CD4-positive, alpha-beta T cell (primary cell): ENCODE measurements around the gene ACCSL. TPM values are rescaled to one million over a fixed set of nuclear protein-coding genes. Genes with fewer than 3 reads are reported as not detected.
A peak's percentile ranks its signal among the peaks of the same experiment; 100 is the strongest.

Experiments
- ATAC-seq: fragments of 200-7000 bp; cut with Tn5 transposase; one replicate; pipeline ENCODE4 v1.10.0; 2022; ENCODE audit warnings: mild to moderate bottlenecking; ENCODE audit not compliant: poor library complexity
- CTCF ChIA-PET: fragments of 350-600 bp; sonication (Branson Sonifier 250); formaldehyde crosslinking; loops from one replicate; lab custom pipeline; 2021; ENCODE audit warnings: antibody characterized with exemption, inconsistent platforms; lab: Charles Lee
- POLR2A ChIA-PET: fragments of 350-600 bp; sonication (Branson Sonifier 250); formaldehyde crosslinking; loops from one replicate; lab custom pipeline; 2021; ENCODE audit warnings: antibody characterized with exemption, inconsistent platforms; lab: Charles Lee
- DNase-seq, 14 experiments: peaks; one replicate each; pipeline ENCODE4 v3.0.0-alpha.2; 2013 to 2020; ENCODE audit warnings: mixed read lengths in 2 of 14
- H3K27ac ChIP-seq, 2 donors: one replicate each; pipeline versions ENCODE4 v1.5.1 to v1.7.0; 2013; ENCODE audit warnings: low read length in 2 of 2, low read depth in 1 of 2, mild to moderate bottlenecking in 1 of 2
- H3K27me3 ChIP-seq, 2 experiments: 1 replicate in 1 of 2; 2 replicates in 1 of 2; pipeline versions ENCODE4 v1.6.1 to v1.7.0; 2013; ENCODE audit warnings: low read length in 2 of 2, control low read depth in 1 of 2, mild to moderate bottlenecking in 1 of 2, moderate library complexity in 1 of 2; ENCODE audit not compliant: insufficient read depth in 2 of 2, control insufficient read depth in 1 of 2
- H3K36me3 ChIP-seq: one replicate; pipeline ENCODE4 v1.6.1; 2013; ENCODE audit warnings: low read length, control low read depth; ENCODE audit not compliant: insufficient read depth
- H3K4me1 ChIP-seq: one replicate; pipeline ENCODE4 v1.6.1; 2013; ENCODE audit warnings: low read length, control low read depth; ENCODE audit not compliant: insufficient read depth
- H3K4me3 ChIP-seq: one replicate; pipeline ENCODE4 v1.5.1; 2013; ENCODE audit warnings: mild to moderate bottlenecking, low read length, moderate library complexity
- H3K9me3 ChIP-seq, 2 experiments: 1 replicate in 1 of 2; 2 replicates in 1 of 2; pipeline versions ENCODE4 v1.6.1 to v1.7.0; 2013; ENCODE audit warnings: low read length in 2 of 2, mild to moderate bottlenecking in 2 of 2, control low read depth in 1 of 2, moderate library complexity in 1 of 2; ENCODE audit not compliant: control insufficient read depth in 1 of 2, insufficient read depth in 1 of 2
- H3K27ac Mint-ChIP-seq: one replicate; pipeline ENCODE4 v1.8.0; 2020; ENCODE audit warnings: mixed read lengths
- H3K27me3 Mint-ChIP-seq: one replicate; pipeline ENCODE4 v1.8.0; 2021; ENCODE audit warnings: mixed read lengths
- H3K36me3 Mint-ChIP-seq: one replicate; pipeline ENCODE4 v1.8.0; 2021; ENCODE audit warnings: low read depth, mixed read lengths
- H3K4me1 Mint-ChIP-seq: one replicate; pipeline ENCODE4 v1.8.0; 2021; ENCODE audit warnings: low read depth, mixed read lengths
- H3K4me3 Mint-ChIP-seq: one replicate; pipeline ENCODE4 v1.8.0; 2020; ENCODE audit warnings: mild to moderate bottlenecking, mixed read lengths
- H3K9me3 Mint-ChIP-seq: one replicate; pipeline ENCODE4 v1.8.0; 2020; ENCODE audit warnings: mixed read lengths
- intact Hi-C, 2 experiments: fragments of 100-400 bp; cut with DNase I in 1 of 2; cut with micrococcal nuclease in 1 of 2; formaldehyde crosslinking; loops; one replicate each; pipeline versions ENCODE4 v1.15.1 to v1.9.0; 2023 to 2025; cut with DNase I, micrococcal nuclease
- total RNA-seq, 174 experiments: library from RNA in 2 of 174; stranded (reverse) in 2 of 174; gene quantifications; one replicate each; pipeline ENCODE4 v1.2.3 and lab custom pipeline; 2021 to 2026
- TF ChIP-seq, protein P1 (sequence below): fragments of 200-600 bp; IDR thresholded peaks from one replicate; pipeline ENCODE4 v1.8.0; 2022; ENCODE audit warnings: antibody characterized with exemption, mild to moderate bottlenecking

ACCSL gene
- total RNA-seq, 2 experiments from 2014 or later: not detected

DNA sequence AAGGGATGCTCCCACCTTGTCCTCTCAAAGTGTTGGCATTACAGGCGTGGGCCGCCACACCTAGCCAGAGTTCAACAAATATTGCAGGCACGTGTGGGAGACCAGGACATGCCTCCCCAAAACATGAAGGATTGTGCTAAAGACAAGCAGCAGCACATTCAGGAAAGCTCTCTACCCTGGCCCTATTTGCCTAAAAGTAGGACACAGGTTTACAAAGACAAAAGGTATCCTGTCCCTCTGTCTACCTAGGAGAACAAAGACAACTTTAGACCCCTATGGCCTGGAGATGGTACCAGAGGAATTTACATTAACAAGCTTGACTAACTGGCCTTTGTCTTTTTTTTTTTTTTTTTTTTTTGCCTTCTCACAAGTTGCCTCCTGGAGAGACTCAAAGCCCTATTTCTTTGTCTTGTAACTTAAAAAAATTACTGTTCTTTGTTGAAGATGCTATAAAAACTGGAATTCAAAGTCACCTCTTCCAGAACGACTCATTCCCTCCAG is 17.4 kb downstream of the ACCSL start:
- Histone ChIP-seq H3K36me3 (no peaks in the 10 kb centered on the region), H3K27me3 (no peaks in the 10 kb centered on the region), H3K27ac (peak overlapping the region; percentile 59 to 65), H3K4me1 (peaks cover 20% of the 10 kb centered on the region), H3K4me3 (peak overlapping the region; percentile 90), H3K9me3 (no peaks in the 10 kb centered on the region)
- H3K9me3 Mint-ChIP-seq: no peaks in the 10 kb centered on the region
- intact Hi-C loops: loop anchor here in 1 of 2 experiments (5.0 to 10.0 kb wide), 4 partner anchors 183 to 758 kb away; partner anchors contain the start of genes ALKBH3 and HSD17B12
- H3K27ac Mint-ChIP-seq: peak overlapping the region; percentile 88
- H3K27me3 Mint-ChIP-seq: no peaks in the 10 kb centered on the region
- ChIA-PET POLR2A (no interaction called here), CTCF (interaction anchor here (1.2 to 3.0 kb wide), 3 partner anchors 30 to 45 kb away, joined by 3 to 20 read pairs (median 4); partner anchors contain the start of gene EXT2)
- peak overlapping the region; percentile 89 for H3K4me3 Mint-ChIP-seq
- H3K36me3 Mint-ChIP-seq: no peaks in the 10 kb centered on the region
- peaks cover 30% of the 10 kb centered on the region for H3K4me1 Mint-ChIP-seq
- ATAC-seq (no peak), DNase-seq (no peak)
- TF ChIP-seq, protein P1, sequence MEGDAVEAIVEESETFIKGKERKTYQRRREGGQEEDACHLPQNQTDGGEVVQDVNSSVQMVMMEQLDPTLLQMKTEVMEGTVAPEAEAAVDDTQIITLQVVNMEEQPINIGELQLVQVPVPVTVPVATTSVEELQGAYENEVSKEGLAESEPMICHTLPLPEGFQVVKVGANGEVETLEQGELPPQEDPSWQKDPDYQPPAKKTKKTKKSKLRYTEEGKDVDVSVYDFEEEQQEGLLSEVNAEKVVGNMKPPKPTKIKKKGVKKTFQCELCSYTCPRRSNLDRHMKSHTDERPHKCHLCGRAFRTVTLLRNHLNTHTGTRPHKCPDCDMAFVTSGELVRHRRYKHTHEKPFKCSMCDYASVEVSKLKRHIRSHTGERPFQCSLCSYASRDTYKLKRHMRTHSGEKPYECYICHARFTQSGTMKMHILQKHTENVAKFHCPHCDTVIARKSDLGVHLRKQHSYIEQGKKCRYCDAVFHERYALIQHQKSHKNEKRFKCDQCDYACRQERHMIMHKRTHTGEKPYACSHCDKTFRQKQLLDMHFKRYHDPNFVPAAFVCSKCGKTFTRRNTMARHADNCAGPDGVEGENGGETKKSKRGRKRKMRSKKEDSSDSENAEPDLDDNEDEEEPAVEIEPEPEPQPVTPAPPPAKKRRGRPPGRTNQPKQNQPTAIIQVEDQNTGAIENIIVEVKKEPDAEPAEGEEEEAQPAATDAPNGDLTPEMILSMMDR: no peak

DNA sequence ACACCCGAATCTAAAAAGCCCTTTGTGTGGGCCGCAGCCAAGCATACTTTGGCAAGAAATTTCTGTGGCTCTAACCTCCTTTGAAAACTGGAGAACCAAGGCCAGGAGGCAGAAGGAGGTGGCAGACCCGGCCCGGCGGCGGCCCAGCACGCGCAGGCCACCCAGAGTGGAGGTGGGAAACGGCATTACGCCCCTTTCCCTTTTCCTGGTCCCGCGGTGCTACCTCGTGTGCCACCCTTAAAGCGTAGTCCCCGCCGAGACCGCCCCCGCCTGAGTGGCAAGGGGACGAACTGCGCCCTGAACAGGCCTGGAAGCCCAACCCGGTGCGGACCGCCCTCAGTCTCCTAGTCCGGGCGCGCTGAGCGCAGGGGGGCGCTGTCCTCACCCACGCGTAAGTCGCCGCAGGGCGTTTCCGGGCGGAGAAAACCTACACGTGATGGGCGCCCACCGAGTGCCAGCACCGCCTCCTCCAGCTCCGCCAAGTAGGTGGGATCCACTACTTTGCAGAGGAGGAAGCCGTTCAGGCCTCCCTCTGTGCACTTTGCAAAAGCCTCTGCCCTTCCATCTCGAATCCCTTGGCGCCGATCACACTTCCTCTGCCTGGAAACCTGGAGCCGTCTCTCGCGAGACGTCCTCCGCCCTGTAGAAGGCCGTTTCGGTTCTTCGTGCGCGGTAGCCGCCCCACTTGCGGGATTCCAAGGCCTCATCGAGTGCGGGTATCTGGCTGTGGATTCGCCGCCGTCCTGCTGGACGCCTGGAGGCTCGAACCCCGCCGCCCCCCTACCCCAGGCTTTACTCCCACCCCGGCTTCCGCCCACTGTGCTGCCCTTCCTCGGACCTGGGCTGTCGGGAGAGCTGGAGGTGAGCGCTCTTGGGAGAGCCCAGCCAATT is 18.3 kb downstream of the ACCSL start, which contains the start of gene ACCS:
Gene ACCS (plus strand): TSS at position 430 of the 891 bp plus-strand sequence. CDS start 1,358 bp downstream, outside the sequence.
- peaks cover 2% of the 10 kb centered on the region for H3K36me3 ChIP-seq
- H3K27ac Mint-ChIP-seq: peak within 1 kb of the TSS; percentile 88
- ATAC-seq (peak; percentile 95), DNase-seq (peak; percentile 75 to 96 (median 86))
- H3K4me3 Mint-ChIP-seq: peak within 1 kb of the TSS; percentile 89
- peaks cover 30% of the 10 kb centered on the region for H3K4me1 Mint-ChIP-seq
- intact Hi-C loops: loop anchor here (2.0 to 10.0 kb wide), 5 partner anchors 29 to 759 kb away; partner anchors contain the start of genes ALKBH3 (in 1 of the 2), EXT2 (in 1 of the 2) and HSD17B12 (in 1 of the 2)
- ChIA-PET CTCF (interaction anchor here (0.8 to 3.0 kb wide), 5 partner anchors 21 to 44 kb away, joined by 3 to 20 read pairs (median 4); partner anchors contain the start of gene EXT2), POLR2A (interaction anchor here (0.6 to 1.5 kb wide), 3 partner anchors 29 to 544 kb away, joined by 3 to 14 read pairs (median 7); partner anchors contain the start of gene EXT2)
- peaks cover 20% of the 10 kb centered on the region for H3K4me1 ChIP-seq
- peak within 1 kb of the TSS; percentile 90 for H3K4me3 ChIP-seq
- H3K36me3 Mint-ChIP-seq: no peaks in the 10 kb centered on the region
- no peaks in the 10 kb centered on the region for H3K9me3 ChIP-seq
- H3K9me3 Mint-ChIP-seq: no peaks in the 10 kb centered on the region
- TF ChIP-seq, protein P1: peak; percentile 90
- no peaks in the 10 kb centered on the region for H3K27me3 ChIP-seq
- H3K27ac ChIP-seq: peak within 1 kb of the TSS; percentile 59 to 65
- no peaks in the 10 kb centered on the region for H3K27me3 Mint-ChIP-seq

DNA sequence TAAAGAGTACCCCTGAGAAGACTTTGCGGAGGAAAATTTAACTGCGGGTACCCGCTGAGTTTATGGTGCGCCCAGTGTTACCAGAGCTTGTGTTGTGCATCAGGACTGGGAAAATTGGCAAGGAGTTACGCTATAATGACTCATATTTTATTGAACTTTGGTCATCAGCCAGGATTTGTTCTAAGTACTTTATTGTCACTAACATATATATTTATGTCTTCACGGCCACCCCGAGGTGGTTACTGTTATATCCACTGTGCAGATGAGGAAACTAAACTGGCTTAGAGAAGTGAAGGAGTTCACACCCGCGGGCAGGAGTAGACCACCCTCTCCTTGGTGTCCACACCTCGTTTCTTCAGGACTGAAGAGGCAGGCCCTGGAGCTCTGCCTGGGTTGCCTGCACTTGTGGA is 19.0 kb downstream of the ACCSL start:
- POLR2A ChIA-PET: interaction anchor here (0.6 to 1.5 kb wide), 3 partner anchors 28 to 543 kb away, joined by 3 to 14 read pairs (median 7); partner anchors contain the start of gene EXT2
- intact Hi-C loops: loop anchor here (2.0 to 10.0 kb wide), 5 partner anchors 28 to 759 kb away; partner anchors contain the start of genes ALKBH3 (in 1 of the 2), EXT2 (in 1 of the 2) and HSD17B12 (in 1 of the 2)
- peaks cover 5% of the 10 kb centered on the region for H3K36me3 Mint-ChIP-seq
- peak overlapping the region; percentile 89 for H3K4me3 Mint-ChIP-seq
- CTCF ChIA-PET: interaction anchor here (0.8 to 3.0 kb wide), 4 partner anchors 20 to 38 kb away, joined by 3 to 20 read pairs (median 4); partner anchors contain the start of gene EXT2
- peak overlapping the region; percentile 88 for H3K27ac Mint-ChIP-seq
- peak overlapping the region; percentile 52 to 59 for H3K27ac ChIP-seq
- H3K9me3 Mint-ChIP-seq: no peaks in the 10 kb centered on the region
- H3K4me1 ChIP-seq: peaks cover 20% of the 10 kb centered on the region
- TF ChIP-seq, protein P1: no peak
- H3K36me3 ChIP-seq: peaks cover 6% of the 10 kb centered on the region
- no peaks in the 10 kb centered on the region for H3K9me3 ChIP-seq
- DNase-seq: no peak
- no peaks in the 10 kb centered on the region for H3K27me3 ChIP-seq
- no peak for ATAC-seq
- H3K4me1 Mint-ChIP-seq: peaks cover 30% of the 10 kb centered on the region
- no peaks in the 10 kb centered on the region for H3K27me3 Mint-ChIP-seq
- H3K4me3 ChIP-seq: peak overlapping the region; percentile 90
